BJ (cell line): ENCODE measurements around the gene ACAP3. TPM values are rescaled to one million over a fixed set of nuclear protein-coding genes. Genes with fewer than 3 reads are reported as not detected.

Experiments used
- CTCF ChIA-PET: fragments of 350-600 bp; formaldehyde crosslinking; extraction: SDS; loops from one replicate; lab custom pipeline; 2021; ENCODE audit warnings: antibody characterized with exemption, inconsistent platforms; lab: Yijun Ruan, JAX
- POLR2A ChIA-PET: fragments of 300-600 bp; sonication (Branson Sonifier 250); formaldehyde crosslinking; extraction: SDS; loops from one replicate; lab custom pipeline; 2021; ENCODE audit warnings: antibody characterized with exemption; lab: Charles Lee
- DNase-seq: peaks from one replicate; pipeline ENCODE4 v3.0.0-alpha.2; 2011; ENCODE audit warnings: low read depth
- H3K27me3 ChIP-seq: 2 replicates; pipeline ENCODE4 v1.6.0; 2011; ENCODE audit warnings: low read length; ENCODE audit not compliant: control insufficient read depth, insufficient read depth
- H3K36me3 ChIP-seq: 2 replicates; pipeline ENCODE4 v1.5.1; 2011; ENCODE audit warnings: low read length; ENCODE audit not compliant: control insufficient read depth, insufficient read depth
- H3K4me3 ChIP-seq: 2 replicates; pipeline ENCODE4 v1.5.1; 2011; ENCODE audit warnings: low read depth, mild to moderate bottlenecking, control low read depth, low read length
- polyA plus RNA-seq: library from polyadenylated mRNA; depleted of rRNA; stranded (reverse); fragments of >200 nt; gene quantifications from 2 replicates; pipeline ENCODE4 v1.2.3, GENCODE V29; 2011
- TF ChIP-seq, protein P1 (sequence below): IDR thresholded peaks from 2 replicates; pipeline ENCODE4 v1.5.1; 2011; ENCODE audit warnings: low read depth, mild to moderate bottlenecking, control low read depth, inconsistent platforms, low read length, moderate library complexity; ENCODE audit not compliant: insufficient read depth

Gene ACAP3
- polyA plus RNA-seq, 1 experiment = 33.9 TPM

DNA sequence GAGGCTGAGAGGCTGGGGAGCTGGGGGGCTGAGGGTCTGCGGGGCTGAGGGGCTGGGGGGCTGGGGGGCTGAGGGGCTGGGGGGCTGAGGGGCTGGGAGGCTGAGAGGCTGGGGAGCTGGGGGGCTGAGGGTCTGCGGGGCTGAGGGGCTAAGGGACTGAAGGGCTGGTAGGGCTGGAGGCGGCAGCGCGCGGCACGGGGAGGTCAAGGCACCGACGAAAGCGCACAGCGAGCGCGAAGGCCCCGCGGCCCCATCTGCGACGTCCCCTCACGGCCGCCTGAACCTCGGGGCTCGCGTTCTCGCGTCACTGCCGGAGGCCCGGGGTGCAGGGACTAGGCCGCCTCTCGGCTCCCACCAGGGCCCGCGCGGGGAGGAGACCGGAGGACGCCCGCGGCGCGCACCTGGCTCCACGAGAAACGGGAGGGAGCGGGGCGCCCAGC lies 16.4 kb upstream of the ACAP3 start:
- ChIA-PET POLR2A (no interaction called here), CTCF (no interaction called here)
- TF ChIP-seq, protein P1, sequence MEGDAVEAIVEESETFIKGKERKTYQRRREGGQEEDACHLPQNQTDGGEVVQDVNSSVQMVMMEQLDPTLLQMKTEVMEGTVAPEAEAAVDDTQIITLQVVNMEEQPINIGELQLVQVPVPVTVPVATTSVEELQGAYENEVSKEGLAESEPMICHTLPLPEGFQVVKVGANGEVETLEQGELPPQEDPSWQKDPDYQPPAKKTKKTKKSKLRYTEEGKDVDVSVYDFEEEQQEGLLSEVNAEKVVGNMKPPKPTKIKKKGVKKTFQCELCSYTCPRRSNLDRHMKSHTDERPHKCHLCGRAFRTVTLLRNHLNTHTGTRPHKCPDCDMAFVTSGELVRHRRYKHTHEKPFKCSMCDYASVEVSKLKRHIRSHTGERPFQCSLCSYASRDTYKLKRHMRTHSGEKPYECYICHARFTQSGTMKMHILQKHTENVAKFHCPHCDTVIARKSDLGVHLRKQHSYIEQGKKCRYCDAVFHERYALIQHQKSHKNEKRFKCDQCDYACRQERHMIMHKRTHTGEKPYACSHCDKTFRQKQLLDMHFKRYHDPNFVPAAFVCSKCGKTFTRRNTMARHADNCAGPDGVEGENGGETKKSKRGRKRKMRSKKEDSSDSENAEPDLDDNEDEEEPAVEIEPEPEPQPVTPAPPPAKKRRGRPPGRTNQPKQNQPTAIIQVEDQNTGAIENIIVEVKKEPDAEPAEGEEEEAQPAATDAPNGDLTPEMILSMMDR = no peak
- Histone ChIP-seq H3K4me3 (peak overlapping the region; percentile 98), H3K36me3 (peaks cover 28% of the 10 kb centered on the region), H3K27me3 (no peaks in the 10 kb centered on the region)
- no peak for DNase-seq

DNA sequence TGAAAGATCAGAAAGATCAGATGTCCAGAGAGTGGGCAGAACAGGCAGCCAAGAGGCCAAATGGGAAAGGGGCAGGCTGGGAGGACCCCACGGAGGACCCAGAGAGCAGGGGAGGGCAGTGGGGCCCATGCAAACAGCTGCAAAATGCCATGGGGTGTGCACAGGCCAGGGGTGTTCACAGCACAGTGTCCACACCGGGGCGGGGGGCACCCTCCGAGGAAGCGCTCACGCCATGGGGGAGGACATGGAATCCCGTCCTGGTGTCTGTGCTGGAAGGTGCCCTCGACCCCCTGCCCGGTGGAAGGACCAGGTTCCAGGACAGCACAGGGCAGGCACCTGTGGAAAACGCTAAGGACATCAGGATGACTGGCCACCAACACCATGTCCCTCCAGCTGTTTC lies 15.2 kb upstream of the ACAP3 start:
- H3K36me3 ChIP-seq = peaks cover 25% of the 10 kb centered on the region
- H3K27me3 ChIP-seq = no peaks in the 10 kb centered on the region
- ChIA-PET CTCF (interaction anchor here (0.6 kb wide), 1 partner anchor 321 kb away, joined by 3 read pairs; no protein-coding TSS in a partner anchor), POLR2A (no interaction called here)
- TF ChIP-seq, protein P1 = no peak
- H3K4me3 ChIP-seq = no peak overlapping the region
- no peak for DNase-seq

DNA sequence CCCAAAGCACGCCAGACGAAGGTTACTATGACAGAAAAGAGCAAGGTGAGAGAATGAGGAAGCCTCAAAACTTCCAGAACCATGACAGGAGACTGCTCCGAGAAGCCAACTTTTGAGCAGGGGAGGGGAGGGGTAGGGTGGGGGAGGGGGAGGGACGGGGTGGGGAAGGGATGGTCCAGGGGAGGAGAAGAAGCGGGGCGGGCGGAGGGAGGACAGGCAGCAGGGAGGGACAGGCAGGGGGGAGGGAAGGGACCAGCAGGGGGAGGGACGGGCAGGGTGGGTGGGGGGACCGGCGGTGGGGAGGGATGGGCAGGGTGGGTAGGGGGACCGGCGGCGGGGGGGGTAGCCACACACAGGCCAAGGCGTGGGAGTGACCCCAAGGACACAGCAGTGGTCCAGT lies 14.7 kb upstream of the ACAP3 start:
- TF ChIP-seq, protein P1 = no peak
- H3K36me3 ChIP-seq = peaks cover 25% of the 10 kb centered on the region
- H3K27me3 ChIP-seq = no peaks in the 10 kb centered on the region
- DNase-seq = no peak
- POLR2A ChIA-PET = no interaction called here
- CTCF ChIA-PET = no interaction called here
- H3K4me3 ChIP-seq = no peak overlapping the region

DNA sequence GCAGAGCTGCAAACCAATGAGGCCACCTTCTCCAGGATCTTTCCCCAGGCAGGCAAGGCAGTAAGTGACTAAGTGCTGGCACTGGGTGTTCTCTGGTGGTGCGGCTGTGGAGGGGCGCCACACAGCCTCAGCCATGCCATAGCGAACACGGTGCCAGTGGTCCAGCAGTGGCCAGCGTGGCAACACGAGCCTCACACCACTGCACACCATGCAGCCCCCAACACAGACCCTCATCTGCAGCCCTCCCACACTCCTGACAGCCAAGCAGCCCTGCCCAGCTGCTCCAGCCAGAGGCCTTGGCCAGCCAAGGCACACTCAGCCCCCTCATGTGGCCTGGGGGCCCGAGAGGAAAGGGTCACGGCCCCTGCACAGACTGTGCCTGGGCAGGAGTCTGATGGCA lies 13.7 kb upstream of the ACAP3 start:
- TF ChIP-seq, protein P1 = no peak
- Histone ChIP-seq H3K27me3 (no peaks in the 10 kb centered on the region), H3K4me3 (no peak overlapping the region), H3K36me3 (peaks cover 22% of the 10 kb centered on the region)
- POLR2A ChIA-PET = no interaction called here
- DNase-seq = no peak
- CTCF ChIA-PET = interaction anchor here (0.6 to 1.2 kb wide), 3 partner anchors 30 to 242 kb away, joined by 3 read pairs; no protein-coding TSS in a partner anchor

DNA sequence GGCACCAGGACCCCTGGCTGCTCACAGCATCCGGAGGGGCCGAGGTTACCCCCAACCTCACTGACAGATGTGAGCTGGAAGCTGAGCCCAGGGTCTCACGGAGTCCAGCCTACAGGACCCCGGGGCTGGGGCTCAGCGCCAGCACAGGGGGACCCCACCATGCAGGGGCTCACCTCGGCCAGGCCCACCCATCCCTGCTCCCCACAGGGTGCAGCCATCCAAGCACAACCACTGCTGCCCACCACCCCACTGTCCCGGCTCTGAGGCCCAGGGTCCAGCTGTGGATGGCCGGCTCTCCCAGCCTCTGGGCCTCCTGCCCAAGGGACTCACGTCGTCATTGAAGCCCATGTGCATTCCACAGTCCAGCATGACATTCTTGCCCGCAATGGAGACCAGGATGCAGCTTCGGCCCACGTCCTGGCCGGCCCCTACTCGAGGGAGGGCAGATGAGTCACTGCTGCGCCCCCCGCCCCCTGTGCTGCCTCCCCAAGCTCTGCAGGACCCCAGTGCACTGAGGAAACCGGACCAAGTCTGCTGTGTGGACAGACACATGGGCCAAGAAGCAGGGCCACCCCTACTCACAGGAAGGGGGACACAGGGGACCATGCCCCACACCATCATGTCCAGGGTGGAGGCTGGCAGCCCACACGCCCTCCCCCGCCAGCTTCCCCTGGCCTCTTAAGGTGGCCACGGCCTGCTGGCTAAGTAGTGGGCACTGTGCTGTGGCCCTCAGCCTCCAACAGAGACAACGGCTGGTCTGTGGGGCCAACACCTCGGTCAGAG lies 13.1 kb upstream of the ACAP3 start:
- H3K36me3 ChIP-seq = peaks cover 22% of the 10 kb centered on the region
- H3K4me3 ChIP-seq = no peak overlapping the region
- TF ChIP-seq, protein P1 = no peak
- CTCF ChIA-PET = interaction anchor here (0.6 to 1.2 kb wide), 2 partner anchors 31 to 51 kb away, joined by 3 read pairs; no protein-coding TSS in a partner anchor
- POLR2A ChIA-PET = no interaction called here
- H3K27me3 ChIP-seq = no peaks in the 10 kb centered on the region
- DNase-seq = no peak
